GM12878 (cell line): ENCODE results near the gene LPCAT4. TPM values are rescaled to one million over a fixed set of nuclear protein-coding genes. Genes with fewer than 3 reads are reported as not detected.

Source experiments
- ATAC-seq: fragments of 200-7000 bp; cut with Tn5 transposase; 3 replicates; pipeline ENCODE4 v1.9.1; 2020; ENCODE audit warnings: mild to moderate bottlenecking, moderate library complexity
- BruUV-seq: library from RNA; stranded (reverse); fragments of 400-500 nt; replicated peaks from 2 replicates; lab custom pipeline; 2021; lab: Mats Ljungman, UMichigan
- CTCF ChIA-PET: fragments of 300-600 bp; sonication (Branson Sonifier 250); formaldehyde crosslinking; extraction: SDS; loops from one replicate; lab custom pipeline; 2021; ENCODE audit warnings: inconsistent platforms; lab: Yijun Ruan, JAX
- POLR2A ChIA-PET: fragments of 350-600 bp; formaldehyde crosslinking; extraction: SDS; loops from one replicate; lab custom pipeline; 2021; ENCODE audit warnings: inconsistent platforms; lab: Charles Lee
- RAD21 ChIA-PET: fragments of 300-600 bp; sonication (Branson Sonifier 250); formaldehyde crosslinking; loops from one replicate; lab custom pipeline; 2023; ENCODE audit warnings: antibody characterized with exemption; ENCODE audit not compliant: unreplicated experiment; lab: Charles Lee
- SMC1A ChIA-PET: fragments of 300-600 bp; sonication (Branson Sonifier 250); formaldehyde crosslinking; loops from one replicate; lab custom pipeline; 2023; ENCODE audit not compliant: unreplicated experiment, uncharacterized antibody; lab: Charles Lee
- DNase-seq: peaks from one replicate; pipeline ENCODE4 v3.0.0-alpha.2; 2011; ENCODE audit warnings: low read depth, low spot score
- FAIRE-seq: peaks from 3 replicates; lab custom pipeline; 2011; peaks lifted over from hg19 to GRCh38; lab: Jason Lieb, UNC
- H2AFZ ChIP-seq: 2 replicates; pipeline ENCODE4 v1.6.0; 2011; ENCODE audit warnings: low read depth, low read length, control low read depth; ENCODE audit not compliant: control insufficient read depth
- H3K27ac ChIP-seq: 2 replicates; pipeline ENCODE4 v1.5.1; 2011; ENCODE audit warnings: control low read depth; ENCODE audit not compliant: control insufficient read depth, insufficient read depth
- H3K27me3 ChIP-seq, 2 experiments: replicated peaks in 1 of 2; 2 replicates each; pipeline versions ENCODE4 v1.6.0 to v1.6.1; 2011; ENCODE audit warnings: low read length in 1 of 2; ENCODE audit not compliant: control insufficient read depth in 2 of 2, insufficient read depth in 2 of 2
- H3K36me3 ChIP-seq, 2 experiments: 2 replicates each; pipeline ENCODE4 v1.5.1; 2011; ENCODE audit warnings: low read length in 1 of 2; ENCODE audit not compliant: control insufficient read depth in 2 of 2, insufficient read depth in 2 of 2
- H3K4me1 ChIP-seq: 2 replicates; pipeline ENCODE4 v1.6.1; 2011; ENCODE audit warnings: mild to moderate bottlenecking, low read length, moderate library complexity, mixed read lengths; ENCODE audit not compliant: control insufficient read depth, insufficient read depth
- H3K4me2 ChIP-seq: 2 replicates; pipeline ENCODE4 v1.6.0; 2011; ENCODE audit warnings: control low read depth; ENCODE audit not compliant: control insufficient read depth, insufficient read depth
- H3K4me3 ChIP-seq: fragments of 200-600 bp; sonication (generic); 2 replicates; pipeline ENCODE4 v1.5.1; 2016
- H3K79me2 ChIP-seq: 2 replicates; pipeline ENCODE4 v1.6.0; 2011; ENCODE audit warnings: low read length; ENCODE audit not compliant: control insufficient read depth, insufficient read depth
- H3K9ac ChIP-seq: 2 replicates; pipeline ENCODE4 v1.8.0; 2011; ENCODE audit warnings: low read length, control low read depth, mixed read lengths; ENCODE audit not compliant: control insufficient read depth, insufficient read depth
- H3K9me3 ChIP-seq: replicated peaks from 3 replicates; pipeline ENCODE4 v1.5.1; 2011; ENCODE audit warnings: mild to moderate bottlenecking, low read length; ENCODE audit not compliant: control insufficient read depth, insufficient read depth
- H4K20me1 ChIP-seq: 2 replicates; pipeline ENCODE4 v1.6.0; 2011; ENCODE audit not compliant: control insufficient read depth, insufficient read depth
- HDGF ChIP-seq: fragments of 450-650 bp; IDR thresholded peaks from 2 replicates; pipeline ENCODE4 v1.6.1; 2016; ENCODE audit warnings: antibody characterized with exemption
- KLF5 ChIP-seq: fragments of 450-650 bp; IDR thresholded peaks from 2 replicates; pipeline ENCODE4 v1.6.1; 2014; ENCODE audit warnings: mild to moderate bottlenecking; ENCODE audit not compliant: partially characterized antibody
- SMAD1 ChIP-seq: fragments of 450-650 bp; IDR thresholded peaks from 2 replicates; pipeline ENCODE4 v1.6.1; 2018; ENCODE audit warnings: mild to moderate bottlenecking, low read depth; ENCODE audit not compliant: partially characterized antibody
- ZSCAN29 ChIP-seq: fragments of 450-650 bp; IDR thresholded peaks from 2 replicates; pipeline ENCODE4 v1.6.1; 2017; ENCODE audit warnings: mild to moderate bottlenecking, moderate library complexity
- WGBS: methylation state at CpG from one replicate; pipeline ENCODE4 v1.1.6; 2016; ENCODE audit warnings: low lambda C conversion rate; ENCODE audit not compliant: insufficient replicate concordance, insufficient coverage; ENCODE audit errors: missing lambda C conversion rate; 5-methylcytosine and 5-hydroxymethylcytosine counted together
- in situ Hi-C: fragments of 300-500 bp; cut with MboI; formaldehyde crosslinking; loops from 9 replicates; pipeline ENCODE4 v1.14.3; 2018; ENCODE audit warnings: mixed read lengths
- intact Hi-C: fragments of 100-400 bp; cut with micrococcal nuclease; formaldehyde crosslinking; loops from one replicate; pipeline ENCODE4 v1.14.2; 2022; ENCODE audit not compliant: unreplicated experiment
- polyA plus RNA-seq, 11 experiments: library from polyadenylated mRNA; depleted of rRNA in 4 of 11; unstranded in 6 of 11; stranded (reverse) in 5 of 11; fragments of >200 nt; fragmentation: Nextera tagmentation in 4 of 11; fragmentation: Illumina TruSeq in 1 of 11; extraction: Ambion mirVana in 4 of 11; extraction: Trizol in 1 of 11; gene quantifications; 1 replicate in 1 of 11; 2 replicates in 10 of 11; pipeline versions ENCODE4 v1.2.1 to v1.2.3, GENCODE V29; 2011 to 2016; ENCODE audit warnings: inconsistent platforms in 2 of 11, missing spikeins in 2 of 11, low read depth in 1 of 11
- total RNA-seq, 4 experiments: library from RNA; depleted of rRNA in 3 of 4; stranded (reverse); fragments of >200 nt in 3 of 4; fragmentation: Illumina TruSeq in 1 of 4; extraction: Trizol in 1 of 4; gene quantifications; 2 replicates each; pipeline versions ENCODE4 v1.2.1 to v1.2.3, GENCODE V29; 2013 to 2021
- TF ChIP-seq, protein P1 (sequence below): fragments of 150-350 bp; IDR thresholded peaks from 2 replicates; pipeline ENCODE4 v1.6.1; 2016; ENCODE audit warnings: low read depth, low read length
- TF ChIP-seq, protein P2 (sequence below), 3 experiments: IDR thresholded peaks in 2 of 3; conservative IDR thresholded peaks in 1 of 3; 2 replicates each; pipeline ENCODE4 v1.5.1; 2011; ENCODE audit warnings: low read depth in 3 of 3, low read length in 3 of 3, mild to moderate bottlenecking in 3 of 3, control low read depth in 2 of 3, moderate library complexity in 2 of 3, inconsistent platforms in 1 of 3, mixed read lengths in 1 of 3; ENCODE audit not compliant: control insufficient read depth in 2 of 3, insufficient read depth in 1 of 3; ENCODE audit errors: extremely low read depth in 1 of 3

LPCAT4 gene
- total and polyA plus RNA-seq, 10 of the 15 experiments (the other 5 are each of a cell fraction or from before 2014, with no cell fraction given) = 14.4 to 57.2 (median 33.0) TPM

DNA sequence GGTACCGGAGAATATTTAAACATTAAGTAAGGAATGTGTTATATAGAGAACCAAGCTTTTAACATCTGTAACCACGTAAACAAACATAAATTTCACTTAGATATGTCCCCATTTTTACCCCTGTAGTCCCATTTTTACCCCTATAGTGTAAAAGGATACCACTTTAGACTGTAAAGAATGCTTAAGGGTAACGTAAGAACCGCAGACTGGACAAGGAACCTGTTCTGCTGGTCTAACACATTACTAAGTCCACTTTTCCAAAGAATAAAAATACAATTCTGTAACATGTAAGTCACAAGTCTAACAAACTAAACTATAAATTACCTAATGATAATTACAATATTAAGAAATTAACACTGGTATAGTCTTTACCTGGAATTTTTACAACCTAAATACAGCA is 32.3 kb downstream of the LPCAT4 start:
- FAIRE-seq (no peak), ATAC-seq (no peak), DNase-seq (no peak)
- intact Hi-C loops (loop anchor here (5.0 kb wide), 1 partner anchor 92 kb away; no protein-coding TSS in a partner anchor), in situ Hi-C loops (no loop called here)
- 2% methylated on average over 4 of the region's 4 CpGs for WGBS
- ChIA-PET CTCF (interaction anchor here (0.7 to 2.2 kb wide), 4 partner anchors 8 to 586 kb away, joined by 3 to 15 read pairs (median 5); partner anchors contain the start of genes NOP10 and NUTM1), SMC1A (interaction anchor here (0.7 to 7.9 kb wide), 6 partner anchors 8 to 129 kb away, joined by 3 to 89 read pairs (median 6); no protein-coding TSS in a partner anchor), POLR2A (interaction anchor here (1.0 to 4.4 kb wide), 4 partner anchors 10 to 33 kb away, joined by 3 to 26 read pairs (median 14); partner anchors contain the start of gene LPCAT4), RAD21 (interaction anchor here (0.9 to 4.9 kb wide), 5 partner anchors 9 to 249 kb away, joined by 4 to 32 read pairs (median 6); partner anchors contain the start of genes GOLGA8B and LPCAT4)
- Histone ChIP-seq H3K27ac (peak overlapping the region; percentile 94), H4K20me1 (no peaks in the 10 kb centered on the region), H3K4me3 (peak overlapping the region; percentile 72), H3K27me3 (no peaks in the 10 kb centered on the region), H3K4me1 (peaks cover 15% of the 10 kb centered on the region), H3K9ac (peak overlapping the region; percentile 89), H3K9me3 (no peaks in the 10 kb centered on the region), H3K4me2 (peak overlapping the region; percentile 100), H3K36me3 (peaks cover 0 to 5% of the 10 kb centered on the region in 2 experiments; a peak in 1 of 4 replicates), H3K79me2 (peaks cover 78% of the 10 kb centered on the region), H2AFZ (no peak overlapping the region)
- TF ChIP-seq KLF5 (no peak), HDGF (no peak), ZSCAN29 (no peak), SMAD1 (peak; percentile 38)
- TF ChIP-seq, protein P1, sequence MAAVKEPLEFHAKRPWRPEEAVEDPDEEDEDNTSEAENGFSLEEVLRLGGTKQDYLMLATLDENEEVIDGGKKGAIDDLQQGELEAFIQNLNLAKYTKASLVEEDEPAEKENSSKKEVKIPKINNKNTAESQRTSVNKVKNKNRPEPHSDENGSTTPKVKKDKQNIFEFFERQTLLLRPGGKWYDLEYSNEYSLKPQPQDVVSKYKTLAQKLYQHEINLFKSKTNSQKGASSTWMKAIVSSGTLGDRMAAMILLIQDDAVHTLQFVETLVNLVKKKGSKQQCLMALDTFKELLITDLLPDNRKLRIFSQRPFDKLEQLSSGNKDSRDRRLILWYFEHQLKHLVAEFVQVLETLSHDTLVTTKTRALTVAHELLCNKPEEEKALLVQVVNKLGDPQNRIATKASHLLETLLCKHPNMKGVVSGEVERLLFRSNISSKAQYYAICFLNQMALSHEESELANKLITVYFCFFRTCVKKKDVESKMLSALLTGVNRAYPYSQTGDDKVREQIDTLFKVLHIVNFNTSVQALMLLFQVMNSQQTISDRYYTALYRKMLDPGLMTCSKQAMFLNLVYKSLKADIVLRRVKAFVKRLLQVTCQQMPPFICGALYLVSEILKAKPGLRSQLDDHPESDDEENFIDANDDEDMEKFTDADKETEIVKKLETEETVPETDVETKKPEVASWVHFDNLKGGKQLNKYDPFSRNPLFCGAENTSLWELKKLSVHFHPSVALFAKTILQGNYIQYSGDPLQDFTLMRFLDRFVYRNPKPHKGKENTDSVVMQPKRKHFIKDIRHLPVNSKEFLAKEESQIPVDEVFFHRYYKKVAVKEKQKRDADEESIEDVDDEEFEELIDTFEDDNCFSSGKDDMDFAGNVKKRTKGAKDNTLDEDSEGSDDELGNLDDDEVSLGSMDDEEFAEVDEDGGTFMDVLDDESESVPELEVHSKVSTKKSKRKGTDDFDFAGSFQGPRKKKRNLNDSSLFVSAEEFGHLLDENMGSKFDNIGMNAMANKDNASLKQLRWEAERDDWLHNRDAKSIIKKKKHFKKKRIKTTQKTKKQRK = no peak
- TF ChIP-seq, protein P2, sequence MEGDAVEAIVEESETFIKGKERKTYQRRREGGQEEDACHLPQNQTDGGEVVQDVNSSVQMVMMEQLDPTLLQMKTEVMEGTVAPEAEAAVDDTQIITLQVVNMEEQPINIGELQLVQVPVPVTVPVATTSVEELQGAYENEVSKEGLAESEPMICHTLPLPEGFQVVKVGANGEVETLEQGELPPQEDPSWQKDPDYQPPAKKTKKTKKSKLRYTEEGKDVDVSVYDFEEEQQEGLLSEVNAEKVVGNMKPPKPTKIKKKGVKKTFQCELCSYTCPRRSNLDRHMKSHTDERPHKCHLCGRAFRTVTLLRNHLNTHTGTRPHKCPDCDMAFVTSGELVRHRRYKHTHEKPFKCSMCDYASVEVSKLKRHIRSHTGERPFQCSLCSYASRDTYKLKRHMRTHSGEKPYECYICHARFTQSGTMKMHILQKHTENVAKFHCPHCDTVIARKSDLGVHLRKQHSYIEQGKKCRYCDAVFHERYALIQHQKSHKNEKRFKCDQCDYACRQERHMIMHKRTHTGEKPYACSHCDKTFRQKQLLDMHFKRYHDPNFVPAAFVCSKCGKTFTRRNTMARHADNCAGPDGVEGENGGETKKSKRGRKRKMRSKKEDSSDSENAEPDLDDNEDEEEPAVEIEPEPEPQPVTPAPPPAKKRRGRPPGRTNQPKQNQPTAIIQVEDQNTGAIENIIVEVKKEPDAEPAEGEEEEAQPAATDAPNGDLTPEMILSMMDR (IDR thresholded peaks at IDR 0.05 in 2 of 3, conservative IDR thresholded peaks at IDR 0.05 in 1 of 3; ENCODE audit: control insufficient read depth in 2 of 3, extremely low read depth in 1 of 3, insufficient read depth in 1 of 3, low read depth in 3 of 3, low read length in 3 of 3) = no peak
- BruUV-seq = TSS peak; percentile 88
